Measurements from ENCODE around the gene PCDHGB3. TPM values are rescaled to one million over a fixed set of nuclear protein-coding genes. Genes with fewer than 3 reads are reported as not detected.

PCDHGB3 gene
- total RNA-seq, 1 experiment from 2014 or later, result 4.2 TPM

DNA sequence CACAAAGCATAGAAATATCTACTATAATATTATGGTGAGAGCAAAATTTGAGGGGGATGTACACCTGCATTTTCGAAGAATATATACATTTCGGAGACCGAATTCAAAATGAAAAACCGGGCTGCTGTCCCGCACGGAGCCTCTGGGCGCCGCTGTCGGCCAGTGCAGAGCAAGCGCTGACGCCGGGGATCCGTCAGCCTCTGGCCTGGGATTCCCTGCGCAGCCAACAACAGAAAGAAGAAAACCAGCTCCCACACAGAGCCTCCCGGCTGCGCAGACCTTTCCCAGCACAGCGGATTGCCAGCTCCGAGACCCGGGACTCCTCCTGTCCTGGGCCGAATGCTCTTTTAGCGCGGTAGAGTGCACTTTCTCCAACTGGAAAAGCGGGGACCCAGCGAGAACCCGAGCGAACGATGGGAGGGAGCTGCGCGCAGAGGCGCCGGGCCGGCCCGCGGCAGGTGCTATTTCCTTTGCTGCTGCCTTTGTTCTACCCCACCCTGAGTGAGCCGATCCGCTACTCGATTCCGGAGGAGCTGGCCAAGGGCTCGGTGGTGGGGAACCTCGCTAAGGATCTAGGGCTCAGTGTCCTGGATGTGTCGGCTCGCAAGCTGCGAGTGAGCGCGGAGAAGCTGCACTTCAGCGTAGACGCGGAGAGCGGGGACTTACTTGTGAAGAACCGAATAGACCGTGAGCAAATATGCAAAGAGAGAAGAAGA lies 37.9 kb downstream of the PCDHGB3 start, which contains the start of gene PCDHGB6:
Gene PCDHGB6, plus strand, starts transcription at position 232 of the 716 bp plus-strand sequence. Its CDS starts 182 bp downstream, at position 414.
- ChIA-PET CTCF (interaction anchor here (0.6 to 2.9 kb wide), 62 partner anchors 8 to 314 kb away, joined by 3 to 31 read pairs (median 6); partner anchors contain the start of genes DIAPH1, HDAC3, PCDHB11 and PCDHB12), POLR2A (interaction anchor here (0.6 to 1.2 kb wide), 2 partner anchors 10 to 163 kb away, joined by 3 to 6 read pairs; partner anchors contain the start of gene PCDHGB7)
- H3K27ac Mint-ChIP-seq, result peak within 1 kb of the TSS; percentile 45; the same call in 1 of the 2 replicates
- peak; percentile 64 for TF ChIP-seq CTCF (IDR thresholded peaks at IDR 0.05)
- peak; percentile 94 for TF ChIP-seq HMGXB4 (CRISPR knock-in tag; IDR thresholded peaks at IDR 0.05)
- H3K4me3 Mint-ChIP-seq, result peak within 1 kb of the TSS; percentile 96
- peaks cover 26% of the 10 kb centered on the region for H3K36me3 Mint-ChIP-seq
- H3K4me1 Mint-ChIP-seq, result peaks cover 12% of the 10 kb centered on the region
- ATAC-seq (peak; percentile 92), DNase-seq (ENCODE audit: low spot score) (peak; percentile 86)
- H3K9me3 Mint-ChIP-seq, result peaks cover 18% of the 10 kb centered on the region
- H3K27me3 Mint-ChIP-seq (ENCODE audit: low read depth), result peaks cover 19% of the 10 kb centered on the region

DNA sequence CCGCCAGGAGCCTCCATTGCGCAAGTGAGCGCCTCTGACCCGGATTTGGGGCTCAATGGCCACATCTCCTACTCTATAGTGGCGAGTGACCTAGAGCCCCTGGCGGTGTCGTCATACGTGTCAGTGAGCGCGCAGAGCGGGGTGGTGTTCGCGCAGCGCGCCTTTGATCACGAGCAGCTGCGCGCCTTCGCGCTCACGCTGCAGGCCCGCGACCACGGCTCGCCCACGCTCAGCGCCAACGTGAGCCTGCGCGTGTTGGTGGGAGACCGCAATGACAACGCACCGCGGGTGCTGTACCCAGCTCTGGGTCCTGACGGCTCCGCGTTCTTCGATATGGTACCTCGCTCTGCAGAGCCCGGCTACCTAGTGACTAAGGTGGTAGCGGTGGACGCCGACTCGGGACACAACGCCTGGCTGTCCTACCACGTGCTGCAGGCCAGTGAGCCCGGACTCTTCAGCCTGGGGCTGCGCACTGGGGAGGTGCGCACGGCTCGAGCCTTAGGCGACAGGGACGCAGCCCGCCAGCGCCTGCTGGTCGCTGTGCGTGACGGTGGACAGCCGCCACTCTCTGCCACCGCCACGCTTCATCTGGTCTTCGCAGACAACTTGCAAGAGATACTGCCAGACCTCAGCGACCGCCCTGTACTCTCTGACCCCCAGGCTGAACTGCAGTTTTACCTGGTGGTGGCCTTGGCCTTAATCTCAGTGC lies 39.7 kb downstream of the PCDHGB3 start:
- peak overlapping the region; percentile 96 for H3K4me3 Mint-ChIP-seq
- H3K27ac Mint-ChIP-seq, result peak overlapping the region; percentile 13; the same call in 1 of the 2 replicates
- peaks cover 25% of the 10 kb centered on the region for H3K27me3 Mint-ChIP-seq (ENCODE audit: low read depth)
- peaks cover 22% of the 10 kb centered on the region for H3K36me3 Mint-ChIP-seq
- peaks cover 17% of the 10 kb centered on the region for H3K4me1 Mint-ChIP-seq
- TF ChIP-seq ARID4B (CRISPR knock-in tag; IDR thresholded peaks at IDR 0.05; ENCODE audit: borderline replicate concordance) (no peak), ZNF232 (CRISPR knock-in tag; IDR thresholded peaks at IDR 0.05) (no peak), GRHL2 (CRISPR knock-in tag; IDR thresholded peaks at IDR 0.05; ENCODE audit: insufficient replicate concordance, severe bottlenecking) (no peak), ZNF219 (CRISPR knock-in tag; IDR thresholded peaks at IDR 0.05; ENCODE audit: borderline replicate concordance) (no peak), GABPB1 (CRISPR knock-in tag; IDR thresholded peaks at IDR 0.05) (no peak), NFYB (CRISPR knock-in tag; conservative IDR thresholded peaks at IDR 0.05; ENCODE audit: low read depth) (no peak), SMAD4 (CRISPR knock-in tag; IDR thresholded peaks at IDR 0.05) (no peak), ZNF423 (CRISPR knock-in tag; IDR thresholded peaks at IDR 0.05) (no peak), PRRX2 (CRISPR knock-in tag; IDR thresholded peaks at IDR 0.05) (no peak), SMAD3 (CRISPR knock-in tag; IDR thresholded peaks at IDR 0.05; ENCODE audit: borderline replicate concordance) (no peak)
- TF ChIP-seq, protein P1, sequence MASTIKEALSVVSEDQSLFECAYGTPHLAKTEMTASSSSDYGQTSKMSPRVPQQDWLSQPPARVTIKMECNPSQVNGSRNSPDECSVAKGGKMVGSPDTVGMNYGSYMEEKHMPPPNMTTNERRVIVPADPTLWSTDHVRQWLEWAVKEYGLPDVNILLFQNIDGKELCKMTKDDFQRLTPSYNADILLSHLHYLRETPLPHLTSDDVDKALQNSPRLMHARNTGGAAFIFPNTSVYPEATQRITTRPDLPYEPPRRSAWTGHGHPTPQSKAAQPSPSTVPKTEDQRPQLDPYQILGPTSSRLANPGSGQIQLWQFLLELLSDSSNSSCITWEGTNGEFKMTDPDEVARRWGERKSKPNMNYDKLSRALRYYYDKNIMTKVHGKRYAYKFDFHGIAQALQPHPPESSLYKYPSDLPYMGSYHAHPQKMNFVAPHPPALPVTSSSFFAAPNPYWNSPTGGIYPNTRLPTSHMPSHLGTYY (CRISPR knock-in tag; IDR thresholded peaks at IDR 0.05), result no peak
- TF ChIP-seq, protein P2, sequence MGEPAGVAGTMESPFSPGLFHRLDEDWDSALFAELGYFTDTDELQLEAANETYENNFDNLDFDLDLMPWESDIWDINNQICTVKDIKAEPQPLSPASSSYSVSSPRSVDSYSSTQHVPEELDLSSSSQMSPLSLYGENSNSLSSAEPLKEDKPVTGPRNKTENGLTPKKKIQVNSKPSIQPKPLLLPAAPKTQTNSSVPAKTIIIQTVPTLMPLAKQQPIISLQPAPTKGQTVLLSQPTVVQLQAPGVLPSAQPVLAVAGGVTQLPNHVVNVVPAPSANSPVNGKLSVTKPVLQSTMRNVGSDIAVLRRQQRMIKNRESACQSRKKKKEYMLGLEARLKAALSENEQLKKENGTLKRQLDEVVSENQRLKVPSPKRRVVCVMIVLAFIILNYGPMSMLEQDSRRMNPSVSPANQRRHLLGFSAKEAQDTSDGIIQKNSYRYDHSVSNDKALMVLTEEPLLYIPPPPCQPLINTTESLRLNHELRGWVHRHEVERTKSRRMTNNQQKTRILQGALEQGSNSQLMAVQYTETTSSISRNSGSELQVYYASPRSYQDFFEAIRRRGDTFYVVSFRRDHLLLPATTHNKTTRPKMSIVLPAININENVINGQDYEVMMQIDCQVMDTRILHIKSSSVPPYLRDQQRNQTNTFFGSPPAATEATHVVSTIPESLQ (CRISPR knock-in tag; IDR thresholded peaks at IDR 0.05), result no peak
- TF ChIP-seq, protein P3, sequence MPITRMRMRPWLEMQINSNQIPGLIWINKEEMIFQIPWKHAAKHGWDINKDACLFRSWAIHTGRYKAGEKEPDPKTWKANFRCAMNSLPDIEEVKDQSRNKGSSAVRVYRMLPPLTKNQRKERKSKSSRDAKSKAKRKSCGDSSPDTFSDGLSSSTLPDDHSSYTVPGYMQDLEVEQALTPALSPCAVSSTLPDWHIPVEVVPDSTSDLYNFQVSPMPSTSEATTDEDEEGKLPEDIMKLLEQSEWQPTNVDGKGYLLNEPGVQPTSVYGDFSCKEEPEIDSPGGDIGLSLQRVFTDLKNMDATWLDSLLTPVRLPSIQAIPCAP (CRISPR knock-in tag; IDR thresholded peaks at IDR 0.05), result no peak
- CTCF ChIA-PET, result no interaction called here
- POLR2A ChIA-PET, result no interaction called here
- DNase-seq (ENCODE audit: low spot score) (no peak), ATAC-seq (no peak)
- H3K9me3 Mint-ChIP-seq, result peaks cover 15% of the 10 kb centered on the region

Measured in WTC11 (cell line).